Neural crest cell (in vitro differentiated cells): ENCODE data around the gene CD9. TPM values are rescaled to one million over a fixed set of nuclear protein-coding genes. Genes with fewer than 3 reads are reported as not detected.

Experiments
- DNase-seq: peaks from one replicate; pipeline ENCODE4 v3.0.0; 2021; ENCODE audit warnings: low read depth, mixed read lengths, low spot score
- H3K27ac Mint-ChIP-seq: one replicate; pipeline ENCODE4 v1.8.0; 2021; ENCODE audit warnings: mild to moderate bottlenecking, mixed read lengths; ENCODE audit not compliant: unreplicated experiment
- H3K27me3 Mint-ChIP-seq: 2 replicates; pipeline ENCODE4 v1.8.0; 2021; ENCODE audit warnings: low read depth, mild to moderate bottlenecking, mixed read lengths
- H3K36me3 Mint-ChIP-seq: 2 replicates; pipeline ENCODE4 v1.8.0; 2021; ENCODE audit warnings: low read depth, mild to moderate bottlenecking, mixed read lengths
- H3K4me1 Mint-ChIP-seq: 2 replicates; pipeline ENCODE4 v1.8.0; 2021; ENCODE audit warnings: mixed read lengths
- H3K4me3 Mint-ChIP-seq: one replicate; pipeline ENCODE4 v1.8.0; 2021; ENCODE audit warnings: mild to moderate bottlenecking, mixed read lengths
- H3K9me3 Mint-ChIP-seq: 2 replicates; pipeline ENCODE4 v1.8.0; 2021; ENCODE audit warnings: mixed read lengths
- total RNA-seq: library from RNA; stranded (reverse); gene quantifications from 2 replicates; pipeline ENCODE4 v1.2.1, GENCODE V29; 2021
- TF ChIP-seq, protein P1 (sequence below): fragments of 200-600 bp; sonication (generic); conservative IDR thresholded peaks from 2 replicates; pipeline ENCODE4 v1.5.0; 2021; ENCODE audit warnings: antibody characterized with exemption, mild to moderate bottlenecking

CD9 gene
- total RNA-seq, 1 donor from 2014 or later, result 2.1 TPM

DNA sequence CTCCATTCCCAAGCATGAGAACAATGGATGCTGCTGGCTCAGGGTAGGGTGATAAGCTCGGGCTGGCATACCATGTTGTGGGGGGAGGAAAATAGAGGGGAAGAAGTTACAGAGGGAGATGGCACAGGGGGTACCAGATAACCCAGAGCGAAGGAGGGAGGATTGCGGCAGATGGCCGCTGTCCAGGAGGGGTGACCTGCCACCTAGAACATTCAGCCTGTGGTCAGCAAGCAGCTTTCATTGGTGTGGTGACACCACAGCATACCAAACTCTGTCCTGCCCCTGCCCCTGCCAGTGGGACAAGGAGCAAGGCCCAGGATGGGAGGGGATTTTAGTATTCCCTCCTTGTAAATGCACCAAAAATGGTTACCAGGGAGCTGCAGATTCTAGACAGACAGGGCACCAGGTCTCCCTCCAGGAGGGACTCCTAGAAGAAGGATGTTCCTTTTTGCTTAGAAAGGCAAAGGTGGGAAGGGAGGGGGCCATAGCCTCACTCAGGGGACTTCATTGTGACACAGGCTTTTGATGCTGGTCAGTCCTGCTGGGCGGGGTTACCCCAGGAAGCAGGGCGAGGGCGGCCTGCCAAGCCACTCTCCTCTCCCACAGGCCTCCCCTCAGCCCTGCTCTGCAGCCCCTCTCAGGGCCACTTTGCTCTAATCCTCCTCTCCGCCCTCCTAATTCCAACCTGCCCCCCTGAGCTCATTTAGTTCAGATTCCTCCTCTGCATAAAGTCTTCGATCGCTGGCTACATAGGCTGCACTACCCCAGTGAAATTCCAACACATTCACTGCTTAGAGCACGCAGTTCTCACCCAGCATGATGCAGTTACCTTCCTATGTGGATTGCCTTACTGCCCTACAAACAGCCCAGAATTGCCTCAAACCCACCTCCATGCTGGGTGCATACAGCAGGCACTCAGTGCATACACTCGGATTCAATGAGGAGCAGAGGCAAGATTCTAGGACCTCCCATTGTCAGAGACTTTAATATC lies 74.3 kb downstream of the CD9 start:
- no peaks in the 10 kb centered on the region for H3K36me3 Mint-ChIP-seq
- H3K27ac Mint-ChIP-seq, result no peak overlapping the region

DNA sequence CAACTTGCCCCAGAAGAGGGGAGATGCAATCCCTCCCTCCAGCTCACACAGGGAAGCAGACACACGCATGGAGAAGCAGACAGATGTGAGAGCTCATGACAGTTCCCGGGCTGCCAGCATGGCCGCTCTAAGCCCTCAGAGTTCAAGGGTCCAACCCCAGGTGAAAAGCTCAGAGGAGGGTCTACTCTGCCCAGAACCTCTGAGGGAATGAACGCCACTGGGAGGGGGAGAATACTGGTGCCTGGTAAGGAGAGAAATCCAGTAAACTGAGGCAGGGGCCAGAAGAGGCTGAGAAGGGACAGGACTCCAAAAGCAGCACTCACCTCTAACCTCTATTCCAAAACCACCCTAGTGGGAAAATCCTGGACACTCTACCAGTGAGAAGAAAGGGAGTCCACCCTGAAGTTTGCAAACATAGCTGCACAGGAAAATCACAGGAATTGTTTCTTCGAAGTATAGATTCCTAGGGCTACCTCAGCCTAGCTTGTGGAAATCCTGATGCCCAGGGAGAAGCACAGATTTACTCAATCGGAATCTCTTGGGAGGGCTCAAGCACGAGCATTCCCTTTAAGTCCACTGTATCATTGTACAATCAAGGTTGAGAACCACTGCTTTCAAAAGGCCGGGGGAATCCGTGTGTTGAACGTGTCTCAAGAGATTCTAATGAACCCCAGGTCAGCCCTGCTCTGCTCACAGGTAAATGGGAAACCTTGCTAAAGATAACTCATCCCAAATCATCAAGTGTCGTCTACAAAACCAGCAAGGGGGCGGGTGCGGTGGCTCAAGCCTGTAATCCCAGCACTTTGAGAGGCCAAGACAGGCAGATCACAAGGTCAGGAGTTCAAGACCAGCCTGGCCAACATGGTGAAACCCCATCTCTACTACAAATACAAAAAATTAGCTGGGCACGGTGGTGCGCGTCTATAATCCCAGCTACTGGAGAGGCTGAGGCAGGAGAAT lies 76.0 kb downstream of the CD9 start:
- DNase-seq, result no peak
- Mint-ChIP-seq H3K4me3 (peak overlapping the region; percentile 27), H3K27ac (no peak overlapping the region), H3K36me3 (no peaks in the 10 kb centered on the region), H3K9me3 (no peaks in the 10 kb centered on the region), H3K27me3 (peaks cover 41% of the 10 kb centered on the region), H3K4me1 (peaks cover 29% of the 10 kb centered on the region)
- TF ChIP-seq, protein P1, sequence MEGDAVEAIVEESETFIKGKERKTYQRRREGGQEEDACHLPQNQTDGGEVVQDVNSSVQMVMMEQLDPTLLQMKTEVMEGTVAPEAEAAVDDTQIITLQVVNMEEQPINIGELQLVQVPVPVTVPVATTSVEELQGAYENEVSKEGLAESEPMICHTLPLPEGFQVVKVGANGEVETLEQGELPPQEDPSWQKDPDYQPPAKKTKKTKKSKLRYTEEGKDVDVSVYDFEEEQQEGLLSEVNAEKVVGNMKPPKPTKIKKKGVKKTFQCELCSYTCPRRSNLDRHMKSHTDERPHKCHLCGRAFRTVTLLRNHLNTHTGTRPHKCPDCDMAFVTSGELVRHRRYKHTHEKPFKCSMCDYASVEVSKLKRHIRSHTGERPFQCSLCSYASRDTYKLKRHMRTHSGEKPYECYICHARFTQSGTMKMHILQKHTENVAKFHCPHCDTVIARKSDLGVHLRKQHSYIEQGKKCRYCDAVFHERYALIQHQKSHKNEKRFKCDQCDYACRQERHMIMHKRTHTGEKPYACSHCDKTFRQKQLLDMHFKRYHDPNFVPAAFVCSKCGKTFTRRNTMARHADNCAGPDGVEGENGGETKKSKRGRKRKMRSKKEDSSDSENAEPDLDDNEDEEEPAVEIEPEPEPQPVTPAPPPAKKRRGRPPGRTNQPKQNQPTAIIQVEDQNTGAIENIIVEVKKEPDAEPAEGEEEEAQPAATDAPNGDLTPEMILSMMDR, result no peak

More for the DNA sequence above, 74.3 kb downstream of the CD9 start:
- TF ChIP-seq, protein P1, result no peak
- Mint-ChIP-seq H3K4me3 (no peak overlapping the region), H3K9me3 (no peaks in the 10 kb centered on the region), H3K4me1 (peaks cover 29% of the 10 kb centered on the region), H3K27me3 (peaks cover 26% of the 10 kb centered on the region)
- DNase-seq, result no peak

DNA sequence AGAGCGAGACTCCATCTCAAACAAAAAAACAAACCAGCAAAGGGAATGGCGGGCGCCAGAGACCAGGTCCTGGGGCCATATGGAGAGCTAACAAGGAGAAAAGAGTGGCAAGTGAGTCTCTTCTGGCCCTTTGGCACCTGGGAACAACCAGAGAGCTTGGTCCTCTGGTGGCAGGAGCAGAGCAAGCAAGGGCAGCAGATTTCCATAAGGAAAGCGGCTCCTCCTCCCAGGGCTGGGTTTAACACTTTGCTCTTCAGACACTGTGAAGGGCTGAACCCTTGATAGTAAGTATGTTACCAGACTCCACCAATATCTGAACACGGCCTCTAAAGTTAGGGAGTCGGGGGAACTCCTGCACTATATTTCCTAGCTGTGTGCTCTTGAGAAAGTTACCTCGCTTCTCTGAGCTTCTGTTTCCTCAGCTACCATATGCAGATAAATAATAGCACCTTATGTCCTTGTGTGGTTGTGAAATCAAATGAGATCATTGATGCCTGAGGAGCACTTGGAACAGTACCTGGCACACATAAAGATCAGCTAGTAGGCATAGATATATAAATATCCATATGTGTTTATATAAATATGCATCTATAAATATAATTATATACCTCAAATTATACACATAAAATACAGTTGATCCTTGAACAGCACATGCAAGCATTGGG lies 76.9 kb downstream of the CD9 start:
- Mint-ChIP-seq H3K4me3 (peak overlapping the region; percentile 27), H3K36me3 (no peaks in the 10 kb centered on the region), H3K27ac (no peak overlapping the region), H3K9me3 (no peaks in the 10 kb centered on the region), H3K4me1 (peaks cover 29% of the 10 kb centered on the region), H3K27me3 (peaks cover 46% of the 10 kb centered on the region)
- DNase-seq, result no peak
- TF ChIP-seq, protein P1, result no peak

DNA sequence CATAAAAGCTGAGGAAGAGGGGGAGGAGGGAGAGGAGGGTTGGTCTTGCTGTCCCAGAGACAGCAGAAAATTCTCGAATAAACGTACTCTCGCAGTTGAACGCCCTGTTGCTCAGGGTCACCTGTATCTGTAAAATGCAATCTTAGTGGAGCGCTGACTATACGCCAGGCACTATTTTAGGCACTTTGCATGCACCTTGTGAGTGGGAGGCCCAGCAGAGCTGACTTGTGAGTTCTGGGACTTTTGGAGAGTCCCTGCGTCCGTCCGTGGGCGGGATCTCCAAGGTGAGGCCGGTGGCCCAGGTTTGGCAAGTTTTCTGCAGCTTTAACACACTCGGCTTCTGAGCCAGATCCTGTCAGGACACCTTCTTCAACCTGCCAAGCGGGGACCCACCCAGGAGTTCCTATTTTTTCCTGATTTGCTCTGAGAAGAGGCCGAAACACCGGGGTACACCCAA lies 77.8 kb downstream of the CD9 start:
- Mint-ChIP-seq H3K9me3 (no peaks in the 10 kb centered on the region), H3K27me3 (peaks cover 46% of the 10 kb centered on the region), H3K36me3 (no peaks in the 10 kb centered on the region), H3K4me1 (peaks cover 23% of the 10 kb centered on the region), H3K27ac (peak overlapping the region; percentile 62), H3K4me3 (peak overlapping the region; percentile 45)
- TF ChIP-seq, protein P1, result no peak
- no peak for DNase-seq
